Neutrophil (primary cell): ENCODE data around the gene FLOT2.
"Not testable (repeated sequence)": the region's sequence is repeated elsewhere in the genome, so short reads cannot be mapped to it uniquely, and the experiment has no call there.

Experiments
- H3K27ac ChIP-seq: fragments of 200-600 bp; sonication (generic); 2 replicates; pipeline ENCODE4 v1.5.1; 2016; ENCODE audit warnings: mild to moderate bottlenecking, moderate library complexity
- H3K27me3 ChIP-seq: fragments of 200-600 bp; sonication (generic); 2 replicates; pipeline ENCODE4 v1.6.0; 2016; ENCODE audit warnings: mild to moderate bottlenecking
- H3K36me3 ChIP-seq: fragments of 200-600 bp; sonication (generic); 2 replicates; pipeline ENCODE4 v1.5.1; 2017
- H3K4me1 ChIP-seq, 2 experiments: fragments of 200-600 bp in 1 of 2; sonication (generic) in 1 of 2; 1 replicate in 1 of 2; 2 replicates in 1 of 2; pipeline versions ENCODE4 v1.5.1 to v1.6.1; 2013 to 2016; ENCODE audit warnings: low read depth in 1 of 2, low read length in 1 of 2, mild to moderate bottlenecking in 1 of 2, moderate library complexity in 1 of 2; ENCODE audit not compliant: control insufficient read depth in 1 of 2, insufficient read depth in 1 of 2
- H3K4me3 ChIP-seq, 2 experiments: fragments of 200-600 bp in 1 of 2; sonication (generic) in 1 of 2; 1 replicate in 1 of 2; 2 replicates in 1 of 2; pipeline ENCODE4 v1.5.1; 2013 to 2016; ENCODE audit warnings: low read depth in 1 of 2, low read length in 1 of 2, mild to moderate bottlenecking in 1 of 2, moderate library complexity in 1 of 2
- H3K9me3 ChIP-seq: fragments of 200-600 bp; sonication (generic); 2 replicates; pipeline ENCODE4 v1.5.1; 2016
- CTCF ChIP-seq: fragments of 200-600 bp; sonication (generic); IDR thresholded peaks from 2 replicates; pipeline ENCODE4 v1.5.1; 2016; ENCODE audit warnings: antibody characterized with exemption

Gene FLOT2

GRCh38 chr17:28853295-28853694, 44.2 kb downstream of the FLOT2 start:
- no peak for TF ChIP-seq CTCF
- peaks cover 10% of the 10 kb centered on the region for H3K36me3 ChIP-seq

DNA sequence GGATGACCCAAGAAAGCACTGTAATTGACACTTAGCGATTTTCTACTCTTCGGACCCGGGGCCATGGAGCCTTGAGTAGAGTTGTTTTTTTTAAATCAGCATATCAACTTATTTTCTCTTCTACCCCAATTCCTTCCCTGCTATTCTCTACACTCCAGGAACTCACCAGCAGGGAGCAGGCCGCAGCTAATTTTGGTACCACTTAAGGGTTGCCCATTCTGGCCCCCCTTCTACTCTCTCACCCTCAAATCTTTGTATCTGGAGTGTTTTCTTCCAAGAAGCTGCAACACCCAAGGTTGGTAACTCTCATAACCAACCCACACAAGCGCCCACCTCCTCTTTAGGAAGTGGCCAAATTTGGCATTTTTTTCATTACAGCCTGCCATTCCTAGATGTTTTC, 48.3 kb downstream of the FLOT2 start:
- Histone ChIP-seq H3K27ac (no peak overlapping the region), H3K4me1 (peaks cover 3% of the 10 kb centered on the region in 2 experiments), H3K36me3 (no peaks in the 10 kb centered on the region), H3K9me3 (no peaks in the 10 kb centered on the region), H3K27me3 (no peaks in the 10 kb centered on the region), H3K4me3 (no peak overlapping the region)
- no peak for TF ChIP-seq CTCF

More at GRCh38 chr17:28853295-28853694, 44.2 kb downstream of the FLOT2 start:
- no peaks in the 10 kb centered on the region for H3K9me3 ChIP-seq
- peaks cover 11 to 12% of the 10 kb centered on the region in 2 experiments for H3K4me1 ChIP-seq
- H3K27ac ChIP-seq, result no peak overlapping the region
- no peaks in the 10 kb centered on the region for H3K27me3 ChIP-seq
- H3K4me3 ChIP-seq, result no peak overlapping the region

DNA sequence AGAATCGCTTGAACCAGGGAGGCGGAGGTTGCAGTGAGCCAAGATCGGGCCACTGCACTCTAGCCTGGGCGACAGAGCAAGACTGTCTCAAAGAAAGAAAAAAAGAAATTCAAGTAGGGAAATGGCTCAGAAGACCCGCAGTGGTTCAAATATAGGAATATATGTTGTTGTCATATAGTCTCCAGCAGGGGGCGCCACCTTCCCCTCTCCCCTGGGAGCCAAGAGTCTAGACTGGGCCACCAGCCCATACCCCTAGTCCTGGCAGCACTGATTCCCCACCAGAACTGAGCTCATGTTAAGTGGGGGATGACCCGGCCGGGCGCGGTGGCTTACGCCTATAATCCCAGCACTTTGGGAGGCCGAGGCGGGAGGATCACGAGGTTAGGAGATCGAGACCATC, 48.9 kb downstream of the FLOT2 start:
- H3K27ac ChIP-seq, H3K27me3 ChIP-seq, H3K9me3 ChIP-seq, H3K4me1 ChIP-seq, H3K36me3 ChIP-seq, H3K4me3 ChIP-seq: not testable (repeated sequence)
- peak; percentile 56 for TF ChIP-seq CTCF

- not testable (repeated sequence) for H3K4me3 ChIP-seq, H3K9me3 ChIP-seq, H3K27ac ChIP-seq, H3K36me3 ChIP-seq, H3K27me3 ChIP-seq
- peaks cover 7 to 11% of the 10 kb centered on the region in 2 experiments for H3K4me1 ChIP-seq
These were observed 50.8 kb downstream of the FLOT2 start for GRCh38 chr17:28846699-28847098.

DNA sequence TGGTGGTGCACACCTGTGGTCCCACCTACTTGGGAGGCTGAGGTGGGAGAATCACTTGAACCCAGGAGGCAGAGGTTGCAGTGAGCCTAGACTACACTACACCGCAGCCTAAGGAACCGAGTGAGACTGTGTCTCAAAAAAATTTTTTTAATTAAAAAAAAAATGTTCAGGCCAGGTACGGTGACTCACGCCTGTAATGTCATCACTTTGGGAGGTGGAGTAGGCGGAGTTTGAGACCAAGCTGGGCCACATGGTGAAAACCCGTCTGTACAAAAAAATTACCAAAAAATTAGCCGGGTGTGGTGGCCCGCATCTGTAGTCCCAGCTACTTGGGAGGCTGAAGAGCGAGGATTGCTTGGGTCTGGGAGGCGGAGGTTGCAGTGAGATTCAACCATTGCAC, 51.3 kb downstream of the FLOT2 start:
- Histone ChIP-seq H3K4me3 (no peak overlapping the region), H3K4me1 (peaks cover 10 to 12% of the 10 kb centered on the region in 2 experiments), H3K36me3 (no peaks in the 10 kb centered on the region), H3K27ac (no peak overlapping the region), H3K9me3 (no peaks in the 10 kb centered on the region), H3K27me3 (no peaks in the 10 kb centered on the region)
- TF ChIP-seq CTCF, result no peak

GRCh38 chr17:28843816-28844148, 53.8 kb downstream of the FLOT2 start:
- Histone ChIP-seq H3K36me3 (no peaks in the 10 kb centered on the region), H3K9me3 (no peaks in the 10 kb centered on the region), H3K27me3 (no peaks in the 10 kb centered on the region), H3K4me3 (no peak overlapping the region), H3K27ac (no peak overlapping the region), H3K4me1 (peaks cover 10 to 12% of the 10 kb centered on the region in 2 experiments)
- no peak for TF ChIP-seq CTCF
